Measurements from ENCODE around the gene FNIP2.
"Not testable (repeated sequence)": the region's sequence is repeated elsewhere in the genome, so short reads cannot be mapped to it uniquely, and the experiment has no call there.

FNIP2 gene

GRCh38 chr4:158824425-158825274, 55.8 kb downstream of the FNIP2 start:
- Mint-ChIP-seq H3K27ac (no peak overlapping the region), H3K9me3 (no peaks in the 10 kb centered on the region), H3K4me1 (ENCODE audit: low read depth) (peaks cover 67% of the 10 kb centered on the region), H3K27me3 (peaks cover 6% of the 10 kb centered on the region), H3K36me3 (ENCODE audit: low read depth) (peaks cover 15% of the 10 kb centered on the region), H3K4me3 (no peak overlapping the region)

GRCh38 chr4:158825433-158826036, 56.7 kb downstream of the FNIP2 start:
- Mint-ChIP-seq H3K4me3 (no peak overlapping the region), H3K27ac (no peak overlapping the region), H3K27me3 (peaks cover under 1% of the 10 kb centered on the region), H3K36me3 (ENCODE audit: low read depth) (peaks cover 23% of the 10 kb centered on the region), H3K9me3 (no peaks in the 10 kb centered on the region), H3K4me1 (ENCODE audit: low read depth) (peaks cover 58% of the 10 kb centered on the region)

- H3K9me3 Mint-ChIP-seq = no peaks in the 10 kb centered on the region
- H3K4me3 Mint-ChIP-seq = no peak overlapping the region
- H3K27ac Mint-ChIP-seq = no peak overlapping the region
- peaks cover 28% of the 10 kb centered on the region for H3K36me3 Mint-ChIP-seq (ENCODE audit: low read depth)
- H3K4me1 Mint-ChIP-seq (ENCODE audit: low read depth) = peaks cover 53% of the 10 kb centered on the region
- H3K27me3 Mint-ChIP-seq = no peaks in the 10 kb centered on the region
These were observed 57.2 kb downstream of the FNIP2 start for GRCh38 chr4:158826057-158826456.

- Mint-ChIP-seq H3K4me3 (no peak overlapping the region), H3K27ac (peak overlapping the region; percentile 9), H3K4me1 (ENCODE audit: low read depth) (peaks cover 45% of the 10 kb centered on the region), H3K9me3 (no peaks in the 10 kb centered on the region), H3K36me3 (ENCODE audit: low read depth) (peaks cover 34% of the 10 kb centered on the region), H3K27me3 (no peaks in the 10 kb centered on the region)
These were observed 58.1 kb downstream of the FNIP2 start for GRCh38 chr4:158826882-158827281.

- Mint-ChIP-seq H3K4me3 (no peak overlapping the region), H3K9me3 (no peaks in the 10 kb centered on the region), H3K27ac (no peak overlapping the region), H3K36me3 (ENCODE audit: low read depth) (peaks cover 36% of the 10 kb centered on the region), H3K27me3 (no peaks in the 10 kb centered on the region), H3K4me1 (ENCODE audit: low read depth) (peaks cover 45% of the 10 kb centered on the region)
These were observed 58.7 kb downstream of the FNIP2 start for GRCh38 chr4:158827543-158827981.

GRCh38 chr4:158828151-158828550, 59.3 kb downstream of the FNIP2 start:
- not testable (repeated sequence) for H3K4me3 Mint-ChIP-seq, H3K27ac Mint-ChIP-seq, H3K9me3 Mint-ChIP-seq, H3K27me3 Mint-ChIP-seq
- Mint-ChIP-seq H3K36me3 (ENCODE audit: low read depth) (peaks cover 39% of the 10 kb centered on the region), H3K4me1 (ENCODE audit: low read depth) (peaks cover 45% of the 10 kb centered on the region)

GRCh38 chr4:158829254-158829653, 60.4 kb downstream of the FNIP2 start:
- no peak overlapping the region for H3K27ac Mint-ChIP-seq
- H3K4me1 Mint-ChIP-seq (ENCODE audit: low read depth) = peaks cover 34% of the 10 kb centered on the region
- no peak overlapping the region for H3K4me3 Mint-ChIP-seq
- H3K27me3 Mint-ChIP-seq = no peaks in the 10 kb centered on the region
- H3K36me3 Mint-ChIP-seq (ENCODE audit: low read depth) = peaks cover 50% of the 10 kb centered on the region
- H3K9me3 Mint-ChIP-seq = no peaks in the 10 kb centered on the region

- no peak overlapping the region for H3K4me3 Mint-ChIP-seq
- H3K4me1 Mint-ChIP-seq (ENCODE audit: low read depth) = no peaks in the 10 kb centered on the region
- H3K27ac Mint-ChIP-seq = no peak overlapping the region
- H3K9me3 Mint-ChIP-seq = no peaks in the 10 kb centered on the region
- H3K36me3 Mint-ChIP-seq (ENCODE audit: low read depth) = peaks cover 49% of the 10 kb centered on the region
- H3K27me3 Mint-ChIP-seq = no peaks in the 10 kb centered on the region
These were observed 64.8 kb downstream of the FNIP2 start for GRCh38 chr4:158833602-158834001.

- no peaks in the 10 kb centered on the region for H3K27me3 Mint-ChIP-seq
- no peak overlapping the region for H3K27ac Mint-ChIP-seq
- H3K36me3 Mint-ChIP-seq (ENCODE audit: low read depth) = peaks cover 47% of the 10 kb centered on the region
- no peak overlapping the region for H3K4me3 Mint-ChIP-seq
- no peaks in the 10 kb centered on the region for H3K9me3 Mint-ChIP-seq
- no peaks in the 10 kb centered on the region for H3K4me1 Mint-ChIP-seq (ENCODE audit: low read depth)
These were observed 66.6 kb downstream of the FNIP2 start for GRCh38 chr4:158835226-158836001.

GRCh38 chr4:158836002-158836369, 67.2 kb downstream of the FNIP2 start:
- Mint-ChIP-seq H3K27ac (no peak overlapping the region), H3K9me3 (no peaks in the 10 kb centered on the region), H3K36me3 (ENCODE audit: low read depth) (peaks cover 42% of the 10 kb centered on the region), H3K4me3 (no peak overlapping the region), H3K4me1 (ENCODE audit: low read depth) (no peaks in the 10 kb centered on the region), H3K27me3 (no peaks in the 10 kb centered on the region)

GRCh38 chr4:158836828-158837449, 68.1 kb downstream of the FNIP2 start:
- Mint-ChIP-seq H3K36me3 (ENCODE audit: low read depth) (peaks cover 35% of the 10 kb centered on the region), H3K9me3 (no peaks in the 10 kb centered on the region), H3K4me1 (ENCODE audit: low read depth) (no peaks in the 10 kb centered on the region), H3K27ac (peak overlapping the region; percentile 14), H3K4me3 (no peak overlapping the region), H3K27me3 (no peaks in the 10 kb centered on the region)

- no peak overlapping the region for H3K27ac Mint-ChIP-seq
- peaks cover 34% of the 10 kb centered on the region for H3K36me3 Mint-ChIP-seq (ENCODE audit: low read depth)
- H3K4me3 Mint-ChIP-seq = no peak overlapping the region
- H3K27me3 Mint-ChIP-seq = no peaks in the 10 kb centered on the region
- H3K4me1 Mint-ChIP-seq (ENCODE audit: low read depth) = no peaks in the 10 kb centered on the region
- H3K9me3 Mint-ChIP-seq = no peaks in the 10 kb centered on the region
These were observed 68.8 kb downstream of the FNIP2 start for GRCh38 chr4:158837527-158838141.

GRCh38 chr4:158840131-158840530, 71.3 kb downstream of the FNIP2 start:
- H3K27ac Mint-ChIP-seq = no peak overlapping the region
- no peaks in the 10 kb centered on the region for H3K27me3 Mint-ChIP-seq
- no peaks in the 10 kb centered on the region for H3K4me1 Mint-ChIP-seq (ENCODE audit: low read depth)
- no peak overlapping the region for H3K4me3 Mint-ChIP-seq
- H3K36me3 Mint-ChIP-seq (ENCODE audit: low read depth) = peaks cover 22% of the 10 kb centered on the region
- no peaks in the 10 kb centered on the region for H3K9me3 Mint-ChIP-seq

- Mint-ChIP-seq H3K4me3 (no peak overlapping the region), H3K27ac (no peak overlapping the region), H3K27me3 (no peaks in the 10 kb centered on the region), H3K4me1 (ENCODE audit: low read depth) (no peaks in the 10 kb centered on the region), H3K9me3 (no peaks in the 10 kb centered on the region), H3K36me3 (ENCODE audit: low read depth) (peaks cover 14% of the 10 kb centered on the region)
These were observed 72.7 kb downstream of the FNIP2 start for GRCh38 chr4:158841540-158841939.
